ENCODE measurements around the gene ZNF764.

DNA sequence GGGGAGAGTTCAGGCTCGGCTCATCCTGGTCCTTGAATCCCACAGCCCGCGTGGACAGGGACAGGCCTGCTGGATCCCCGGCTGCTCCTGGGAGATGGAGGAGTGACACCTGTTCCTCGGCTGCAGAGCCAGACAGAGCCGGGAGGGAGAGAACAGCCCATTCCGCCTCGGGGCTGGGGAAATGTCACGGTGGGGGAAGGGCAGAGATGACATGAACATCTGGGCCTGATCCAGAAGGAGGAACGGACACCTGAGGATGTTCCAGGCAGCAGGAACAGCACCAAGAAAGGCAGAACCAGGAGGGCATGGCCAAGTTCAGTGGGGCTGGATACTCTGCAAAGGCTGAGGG, 2.1 kb downstream of the ZNF764 start:
- TF ChIP-seq CTCF (IDR thresholded peaks at IDR 0.05): no peak
- no peak for TF ChIP-seq POLR2A (IDR thresholded peaks at IDR 0.05)

Measured in uterus (tissue), 2 donors.